HG03521 (cell line): ENCODE data around the gene ERC2.
"Not testable (repeated sequence)": the region's sequence is repeated elsewhere in the genome, so short reads cannot be mapped to it uniquely, and the experiment has no call there.

Experiments
- ATAC-seq: cut with Tn5 transposase; IDR thresholded peaks from one replicate; pipeline ENCODE4 v1.9.1; 2021; ENCODE audit warnings: mild to moderate bottlenecking, moderate library complexity; ENCODE audit not compliant: unreplicated experiment

Gene ERC2

GRCh38 chr3:55521738-55522421 is 946.4 kb downstream of the ERC2 start:
- ATAC-seq: no peak

GRCh38 chr3:55521064-55521737 is 947.1 kb downstream of the ERC2 start:
- no peak for ATAC-seq

- ATAC-seq: no peak
Observed at GRCh38 chr3:55519019-55519418, 949.2 kb downstream of the ERC2 start.

GRCh38 chr3:55518451-55518850 is 949.8 kb downstream of the ERC2 start:
- no peak for ATAC-seq

GRCh38 chr3:55516392-55517030 is 951.8 kb downstream of the ERC2 start:
- no peak for ATAC-seq

GRCh38 chr3:55515550-55516246 is 952.6 kb downstream of the ERC2 start:
- no peak for ATAC-seq

- no peak for ATAC-seq
Observed at GRCh38 chr3:55514962-55515361, 953.3 kb downstream of the ERC2 start.

- ATAC-seq: no peak
Observed at GRCh38 chr3:55512571-55513343, 955.5 kb downstream of the ERC2 start.

- ATAC-seq: no peak
Observed at GRCh38 chr3:55511895-55512570, 956.2 kb downstream of the ERC2 start.

- no peak for ATAC-seq
Observed at GRCh38 chr3:55508335-55508734, 959.9 kb downstream of the ERC2 start.

- no peak for ATAC-seq
Observed at GRCh38 chr3:55507808-55508207, 960.5 kb downstream of the ERC2 start.

GRCh38 chr3:55505776-55506175 is 962.5 kb downstream of the ERC2 start:
- no peak for ATAC-seq

GRCh38 chr3:55505102-55505501 is 963.2 kb downstream of the ERC2 start:
- ATAC-seq: not testable (repeated sequence)

GRCh38 chr3:55501905-55502304 is 966.4 kb downstream of the ERC2 start:
- no peak for ATAC-seq

GRCh38 chr3:55500555-55501330 is 967.5 kb downstream of the ERC2 start:
- ATAC-seq: no peak

- ATAC-seq: no peak
Observed at GRCh38 chr3:55498520-55498919, 969.7 kb downstream of the ERC2 start.

GRCh38 chr3:55497250-55497649 is 971.0 kb downstream of the ERC2 start:
- no peak for ATAC-seq

- no peak for ATAC-seq
Observed at GRCh38 chr3:55494976-55495375, 973.3 kb downstream of the ERC2 start.

- ATAC-seq: no peak
Observed at GRCh38 chr3:55492976-55493375, 975.3 kb downstream of the ERC2 start.
